Measurements from ENCODE around the gene PFAS. TPM values are rescaled to one million over a fixed set of nuclear protein-coding genes. Genes with fewer than 3 reads are reported as not detected.

The PFAS gene
- total RNA-seq, 1 experiment from 2014 or later, result 228 TPM

GRCh38 chr17:8315764-8316217 is 66.7 kb downstream of the PFAS start:
- Histone ChIP-seq H3K4me1 (ENCODE audit: insufficient read depth, low read length) (no peaks in the 10 kb centered on the region), H3K56ac (ENCODE audit: insufficient read length, low read depth, low read length) (no peak overlapping the region), H3K23ac (ENCODE audit: insufficient read length, low read depth, low read length) (no peak overlapping the region), H3K14ac (ENCODE audit: insufficient read depth, low read length) (no peak overlapping the region; the same call in 1 of the 2 replicates), H3K27ac (ENCODE audit: insufficient read length, low read depth, low read length) (no peak overlapping the region), H2BK20ac (ENCODE audit: low read depth, low read length, poor library complexity, severe bottlenecking) (no peak overlapping the region), H4K20me1 (ENCODE audit: control insufficient read depth, insufficient read depth, insufficient read length) (no peaks in the 10 kb centered on the region), H2BK120ac (ENCODE audit: low read depth, low read length, poor library complexity, severe bottlenecking) (no peak overlapping the region), H3K9ac (ENCODE audit: extremely low read depth, insufficient read length, low read length) (no peak overlapping the region), H2BK5ac (ENCODE audit: insufficient read length, low read length) (no peak overlapping the region), H3K79me1 (ENCODE audit: insufficient read depth, low read depth, low read length, poor library complexity, severe bottlenecking) (no peaks in the 10 kb centered on the region), H3K18ac (ENCODE audit: insufficient read length, low read depth, low read length) (no peak overlapping the region), H4K8ac (replicated peaks; ENCODE audit: insufficient read length, low read depth, low read length) (no peak overlapping the region), H2AK5ac (ENCODE audit: insufficient read length, low read length) (no peak overlapping the region), H2BK15ac (ENCODE audit: low read depth, low read length) (no peak overlapping the region), H3K4ac (ENCODE audit: low read depth, low read length) (no peak overlapping the region), H2AFZ (ENCODE audit: low read length) (peak overlapping the region; percentile 69), H4K91ac (ENCODE audit: insufficient read length, low read depth, low read length) (no peak overlapping the region), H3K4me2 (ENCODE audit: insufficient read depth, insufficient read length, low read length) (peak overlapping the region; percentile 82), H3K79me2 (ENCODE audit: insufficient read depth, low read length) (no peaks in the 10 kb centered on the region), H3T11ph (ENCODE audit: low read length) (no peak overlapping the region), H3K23me2 (ENCODE audit: insufficient read length, low read depth, low read length, poor library complexity, severe bottlenecking) (peaks cover 14% of the 10 kb centered on the region), H4K5ac (ENCODE audit: insufficient read length, low read depth, low read length) (no peak overlapping the region), H2BK12ac (ENCODE audit: insufficient read length, low read depth, low read length) (no peak overlapping the region), H3K27me3 (ENCODE audit: insufficient read depth, low read length) (no peaks in the 10 kb centered on the region; the same call in 1 of the 2 replicates), H3K9me3 (ENCODE audit: control insufficient read depth, low read depth, low read length) (no peaks in the 10 kb centered on the region)
- peak overlapping the region; percentile 73 to 86 for H3K4me3 Mint-ChIP-seq
- peaks cover 53% of the 10 kb centered on the region for H3K27me3 Mint-ChIP-seq (ENCODE audit: low read depth)
- no peak for TF ChIP-seq CTCF (conservative IDR thresholded peaks at IDR 0.05)
- DNase-seq, result peak; percentile 78
- peaks cover 0 to 2% of the 10 kb centered on the region in 2 experiments; a peak in 2 of 5 replicates for H3K9me3 Mint-ChIP-seq
- no peaks in the 10 kb centered on the region; a peak in 1 of 7 replicates for H3K36me3 Mint-ChIP-seq (ENCODE audit: insufficient read depth in 1 of 3, low read depth in 3 of 3)
- no CpG with 5 or more reads among the region's 26 CpGs for WGBS (ENCODE audit: extremely low coverage, insufficient read length, low lambda C conversion rate)
- H3K27ac Mint-ChIP-seq, result no peak overlapping the region
- H3K4me1 Mint-ChIP-seq, result peaks cover 22 to 34% of the 10 kb centered on the region in 2 experiments

Data from H9 (cell line).